Right lobe of liver (tissue), 6 donors: ENCODE results near the gene SNX9. TPM values are rescaled to one million over a fixed set of nuclear protein-coding genes. Genes with fewer than 3 reads are reported as not detected.

ENCODE experiments used
- ATAC-seq, 4 donors: fragments of 200-7000 bp; cut with Tn5 transposase; one replicate each; pipeline ENCODE4 v1.9.1; 2020; ENCODE audit warnings: mild to moderate bottlenecking in 4 of 4, moderate library complexity in 4 of 4
- DNase-seq, 3 donors: peaks; one replicate each; pipeline ENCODE4 v3.0.0-alpha.2; 2020
- H3K27ac ChIP-seq, 3 donors: fragments of 200-600 bp; one replicate each; pipeline ENCODE4 v1.8.0; 2022
- H3K27me3 ChIP-seq, 2 donors: fragments of 200-600 bp; one replicate each; pipeline ENCODE4 v1.8.0; 2022
- H3K36me3 ChIP-seq, 4 donors: fragments of 200-600 bp; sonication (generic) in 1 of 4; one replicate each; pipeline versions ENCODE4 v1.5.1 to v1.8.0; 2017 to 2022; ENCODE audit warnings: control low read depth in 1 of 4
- H3K4me1 ChIP-seq, 4 donors: fragments of 200-600 bp; sonication (generic) in 1 of 4; one replicate each; pipeline versions ENCODE4 v1.5.1 to v1.8.0; 2017 to 2022; ENCODE audit warnings: control low read depth in 1 of 4
- H3K4me3 ChIP-seq, 3 donors: fragments of 200-600 bp; one replicate each; pipeline ENCODE4 v1.8.0; 2022
- H3K9me3 ChIP-seq, 4 donors: fragments of 200-600 bp; sonication (generic) in 1 of 4; one replicate each; pipeline versions ENCODE4 v1.5.1 to v1.8.0; 2017 to 2022; ENCODE audit warnings: control low read depth in 1 of 4
- POLR2A ChIP-seq: fragments of 450-650 bp; IDR thresholded peaks from one replicate; pipeline ENCODE4 v1.6.1; 2017; ENCODE audit warnings: antibody characterized with exemption, mild to moderate bottlenecking
- WGBS: methylation state at CpG from one replicate; pipeline ENCODE4 v1.1.6; 2018; ENCODE audit warnings: low coverage, low lambda C conversion rate; ENCODE audit not compliant: insufficient coverage; ENCODE audit errors: missing lambda C conversion rate; 5-methylcytosine and 5-hydroxymethylcytosine counted together
- intact Hi-C, 2 donors: fragments of 100-400 bp; cut with DNase I; formaldehyde crosslinking; loops; one replicate each; pipeline versions ENCODE4 v1.11.2 to v1.14.1; 2022
- total RNA-seq, 6 experiments: library from RNA; depleted of rRNA in 2 of 6; stranded (reverse); fragments of >200 nt in 2 of 6; fragmentation: NEBNext Ultra II Directional in 3 of 6; extraction: Animal tissue kit (Norgen Biotek cat#: 25700) in 3 of 6; gene quantifications; one replicate each; pipeline versions ENCODE4 v1.1.0 to v1.2.4, GENCODE V29; 2016 to 2023
- TF ChIP-seq, protein P1 (sequence below), 4 donors: fragments of 200-600 bp in 3 of 4; fragments of 450-650 bp in 1 of 4; IDR thresholded peaks; one replicate each; pipeline versions ENCODE4 v1.5.1 to v1.8.0; 2016 to 2022; ENCODE audit warnings: antibody characterized with exemption in 4 of 4, mild to moderate bottlenecking in 2 of 4
- donor health status: DM: no; HTN: yes; CAD: no.
- donor health status: DM: no; HTN: no; CAD: no.
- donor health status: DM: no; HTN: no; CAD: no.
- donor health status: DM: no; HTN: yes; CAD: no.
- donor health status: DM: no; HTN: yes; CAD: no.

The SNX9 gene
- total RNA-seq, 6 experiments from 2014 or later = 24.6 to 38.0 (median 29.3) TPM

GRCh38 chr6:157943249-157943963, 120.4 kb downstream of the SNX9 start:
- H3K27me3 ChIP-seq = no peaks in the 10 kb centered on the region
- H3K27ac ChIP-seq = no peak overlapping the region
- 84% methylated on average over 10 of the region's 16 CpGs for WGBS
- H3K4me1 ChIP-seq = peaks cover 0 to 7% (median 0%) of the 10 kb centered on the region in 4 donors
- intact Hi-C loops = no loop called here
- peaks cover 0 to 60% (median 21%) of the 10 kb centered on the region in 4 donors for H3K36me3 ChIP-seq
- no peak overlapping the region for H3K4me3 ChIP-seq
- H3K9me3 ChIP-seq = no peaks in the 10 kb centered on the region
- DNase-seq (no peak), ATAC-seq (no peak)
- TF ChIP-seq, protein P1, sequence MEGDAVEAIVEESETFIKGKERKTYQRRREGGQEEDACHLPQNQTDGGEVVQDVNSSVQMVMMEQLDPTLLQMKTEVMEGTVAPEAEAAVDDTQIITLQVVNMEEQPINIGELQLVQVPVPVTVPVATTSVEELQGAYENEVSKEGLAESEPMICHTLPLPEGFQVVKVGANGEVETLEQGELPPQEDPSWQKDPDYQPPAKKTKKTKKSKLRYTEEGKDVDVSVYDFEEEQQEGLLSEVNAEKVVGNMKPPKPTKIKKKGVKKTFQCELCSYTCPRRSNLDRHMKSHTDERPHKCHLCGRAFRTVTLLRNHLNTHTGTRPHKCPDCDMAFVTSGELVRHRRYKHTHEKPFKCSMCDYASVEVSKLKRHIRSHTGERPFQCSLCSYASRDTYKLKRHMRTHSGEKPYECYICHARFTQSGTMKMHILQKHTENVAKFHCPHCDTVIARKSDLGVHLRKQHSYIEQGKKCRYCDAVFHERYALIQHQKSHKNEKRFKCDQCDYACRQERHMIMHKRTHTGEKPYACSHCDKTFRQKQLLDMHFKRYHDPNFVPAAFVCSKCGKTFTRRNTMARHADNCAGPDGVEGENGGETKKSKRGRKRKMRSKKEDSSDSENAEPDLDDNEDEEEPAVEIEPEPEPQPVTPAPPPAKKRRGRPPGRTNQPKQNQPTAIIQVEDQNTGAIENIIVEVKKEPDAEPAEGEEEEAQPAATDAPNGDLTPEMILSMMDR (IDR thresholded peaks at IDR 0.05) = no peak
- TF ChIP-seq POLR2A = no peak

DNA sequence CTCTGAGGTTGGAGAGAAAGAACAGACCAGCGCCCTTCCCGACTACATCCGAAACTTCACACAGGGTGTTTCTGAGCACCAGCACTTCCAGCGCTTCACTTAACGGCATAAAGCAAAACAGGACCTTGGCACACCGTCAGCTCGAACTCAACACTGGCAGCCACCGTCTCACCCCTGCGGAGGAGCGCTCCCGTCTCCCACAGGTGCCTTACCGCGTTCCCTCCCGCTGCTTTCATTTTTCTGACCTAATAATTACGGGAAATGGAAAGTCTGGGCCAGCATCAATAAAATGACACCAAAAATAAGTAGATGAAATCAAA, 120.9 kb downstream of the SNX9 start:
- H3K4me3 ChIP-seq = no peak overlapping the region
- H3K27ac ChIP-seq = no peak overlapping the region
- DNase-seq (no peak), ATAC-seq (no peak)
- H3K36me3 ChIP-seq = peaks cover 0 to 60% (median 18%) of the 10 kb centered on the region in 4 donors
- no peaks in the 10 kb centered on the region for H3K9me3 ChIP-seq
- WGBS = 96% methylated on average over 4 of the region's 15 CpGs
- intact Hi-C loops = no loop called here
- TF ChIP-seq, protein P1 (IDR thresholded peaks at IDR 0.05) = no peak
- no peak for TF ChIP-seq POLR2A
- no peaks in the 10 kb centered on the region for H3K27me3 ChIP-seq
- H3K4me1 ChIP-seq = peaks cover 0 to 7% (median 0%) of the 10 kb centered on the region in 4 donors

- Histone ChIP-seq H3K27ac (no peak overlapping the region), H3K36me3 (peaks cover 0 to 47% (median 18%) of the 10 kb centered on the region in 4 donors), H3K27me3 (no peaks in the 10 kb centered on the region), H3K9me3 (no peaks in the 10 kb centered on the region), H3K4me1 (peaks cover 0 to 3% (median 0%) of the 10 kb centered on the region in 4 donors), H3K4me3 (no peak overlapping the region)
- intact Hi-C loops = no loop called here
- WGBS = 87% methylated on average over 12 of the region's 14 CpGs
- TF ChIP-seq, protein P1 (IDR thresholded peaks at IDR 0.05) = no peak
- no peak for TF ChIP-seq POLR2A
- no peak for ATAC-seq
- DNase-seq = no peak
These were observed 122.2 kb downstream of the SNX9 start for GRCh38 chr6:157944983-157945931.

DNA sequence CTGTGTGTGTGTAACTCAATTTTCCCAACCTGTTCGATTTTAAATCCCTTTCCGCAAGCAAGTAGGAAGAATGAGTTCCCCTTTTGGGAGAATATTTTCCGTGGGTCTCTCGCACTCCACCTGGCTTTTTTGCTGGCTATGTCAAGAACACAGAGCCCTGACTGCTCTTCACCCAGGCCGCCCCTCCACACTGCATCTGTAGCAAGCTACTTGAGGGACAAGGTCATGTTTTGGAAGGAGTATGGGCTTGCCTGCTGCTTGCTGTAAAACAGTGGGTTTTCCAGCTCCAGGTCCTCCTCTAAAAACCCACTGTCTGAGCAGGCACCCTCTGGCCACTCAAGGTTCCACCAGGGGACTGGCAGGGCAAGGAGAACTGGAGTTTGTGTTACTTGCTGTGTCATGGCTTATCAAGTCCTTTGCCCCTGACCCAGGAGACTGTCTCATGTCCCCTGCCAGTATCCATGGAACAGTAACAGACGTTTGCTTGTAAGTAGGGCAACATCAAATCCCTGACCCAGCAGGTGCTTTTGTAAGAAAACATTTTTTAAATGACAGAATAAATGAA, 123.1 kb downstream of the SNX9 start:
- TF ChIP-seq POLR2A = no peak
- TF ChIP-seq, protein P1 (IDR thresholded peaks at IDR 0.05) = no peak
- 77% methylated on average over 6 of the region's 6 CpGs for WGBS
- no peak for ATAC-seq

More for the DNA sequence above, 123.1 kb downstream of the SNX9 start:
- Histone ChIP-seq H3K27ac (no peak overlapping the region), H3K36me3 (peaks cover 0 to 39% (median 14%) of the 10 kb centered on the region in 4 donors), H3K27me3 (no peaks in the 10 kb centered on the region), H3K4me1 (no peaks in the 10 kb centered on the region), H3K9me3 (no peaks in the 10 kb centered on the region), H3K4me3 (no peak overlapping the region)
- intact Hi-C loops = no loop called here
- no peak for DNase-seq
